Fibroblast of gingiva (primary cell): ENCODE results near the gene LIN28A.
"Not testable (repeated sequence)": the region's sequence is repeated elsewhere in the genome, so short reads cannot be mapped to it uniquely, and the experiment has no call there.

Experiments
- DNase-seq: peaks from one replicate; pipeline ENCODE4 v3.0.0-alpha.2; 2011; ENCODE audit warnings: low read depth

The LIN28A gene

GRCh38 chr1:26410706-26411623 is at the start of gene LIN28A:
LIN28A (plus strand) TSS chr1:26410817; CDS start chr1:26410892, 75 bp downstream.
- DNase-seq = no peak

GRCh38 chr1:26361605-26362122 is 49.0 kb upstream of the LIN28A start:
- no peak for DNase-seq

GRCh38 chr1:26362331-26362730 is 48.3 kb upstream of the LIN28A start:
- DNase-seq = no peak

GRCh38 chr1:26363549-26364448 is 46.8 kb upstream of the LIN28A start:
- DNase-seq = peak; percentile 33

- no peak for DNase-seq
Observed at GRCh38 chr1:26364956-26365355, 45.7 kb upstream of the LIN28A start.

GRCh38 chr1:26367441-26367840 is 43.2 kb upstream of the LIN28A start:
- no peak for DNase-seq

- no peak for DNase-seq
Observed at GRCh38 chr1:26368006-26368405, 42.6 kb upstream of the LIN28A start.

- no peak for DNase-seq
Observed at GRCh38 chr1:26368486-26368885, 42.1 kb upstream of the LIN28A start.

- no peak for DNase-seq
Observed at GRCh38 chr1:26370591-26371382, 39.8 kb upstream of the LIN28A start.

GRCh38 chr1:26372039-26372438 is 38.6 kb upstream of the LIN28A start:
- DNase-seq = no peak

GRCh38 chr1:26372611-26373010 is 38.0 kb upstream of the LIN28A start, which contains the start of gene ZNF683:
ZNF683 (minus strand) TSS chr1:26372750; CDS start chr1:26368571, 4,179 bp downstream.
- DNase-seq = not testable (repeated sequence)

- no peak for DNase-seq
Observed at GRCh38 chr1:26373281-26373680, 37.3 kb upstream of the LIN28A start.

GRCh38 chr1:26373789-26374188 is 36.8 kb upstream of the LIN28A start:
- DNase-seq = no peak

GRCh38 chr1:26374361-26374760 is 36.3 kb upstream of the LIN28A start:
- DNase-seq = not testable (repeated sequence)

GRCh38 chr1:26375081-26375480 is 35.5 kb upstream of the LIN28A start:
- DNase-seq = no peak

- no peak for DNase-seq
Observed at GRCh38 chr1:26376050-26376449, 34.6 kb upstream of the LIN28A start.

- DNase-seq = peak; percentile 91
Observed at GRCh38 chr1:26378088-26378878, 32.3 kb upstream of the LIN28A start.

GRCh38 chr1:26378879-26379251 is 31.8 kb upstream of the LIN28A start:
- no peak for DNase-seq

GRCh38 chr1:26384076-26384475 is 26.5 kb upstream of the LIN28A start:
- no peak for DNase-seq

GRCh38 chr1:26385063-26385462 is 25.6 kb upstream of the LIN28A start:
- DNase-seq = not testable (repeated sequence)

GRCh38 chr1:26387447-26387846 is 23.2 kb upstream of the LIN28A start:
- DNase-seq = no peak
